GM18498 (cell line): Measurements from ENCODE around the gene RNF141.

Experiments used
- ATAC-seq: cut with Tn5 transposase; IDR thresholded peaks from one replicate; pipeline ENCODE4 v1.9.1; 2021; ENCODE audit warnings: mild to moderate bottlenecking, moderate library complexity; ENCODE audit not compliant: unreplicated experiment

The RNF141 gene

GRCh38 chr11:10561947-10562346, 21.0 kb upstream of the RNF141 start:
- ATAC-seq: no peak

GRCh38 chr11:10561043-10561818, 20.2 kb upstream of the RNF141 start:
- no peak for ATAC-seq

GRCh38 chr11:10558288-10558687, 17.3 kb upstream of the RNF141 start:
- ATAC-seq: no peak

- ATAC-seq: no peak
These were observed 15.6 kb upstream of the RNF141 start for GRCh38 chr11:10556590-10556989.

GRCh38 chr11:10551845-10552352, 10.9 kb upstream of the RNF141 start:
- no peak for ATAC-seq

- ATAC-seq: no peak
These were observed 10.3 kb upstream of the RNF141 start for GRCh38 chr11:10551290-10551592.

GRCh38 chr11:10550503-10551289, 9.7 kb upstream of the RNF141 start:
- ATAC-seq: no peak

- no peak for ATAC-seq
These were observed 3.8 kb upstream of the RNF141 start for GRCh38 chr11:10544491-10545465.

- no peak for ATAC-seq
These were observed 2.8 kb upstream of the RNF141 start for GRCh38 chr11:10543782-10544181.

- no peak for ATAC-seq
These were observed 1.8 kb upstream of the RNF141 start for GRCh38 chr11:10542776-10543175.

- ATAC-seq: no peak
These were observed 559 bp upstream of the RNF141 start for GRCh38 chr11:10541561-10541930.

GRCh38 chr11:10540546-10540914, 457 bp downstream of the RNF141 start:
- ATAC-seq: peak; percentile 30

- ATAC-seq: no peak
These were observed 1.6 kb downstream of the RNF141 start for GRCh38 chr11:10539339-10539738.

- ATAC-seq: no peak
These were observed 2.1 kb downstream of the RNF141 start for GRCh38 chr11:10538924-10539323.

GRCh38 chr11:10537600-10537999, 3.4 kb downstream of the RNF141 start:
- ATAC-seq: no peak

- no peak for ATAC-seq
These were observed 6.7 kb downstream of the RNF141 start for GRCh38 chr11:10534316-10534715.

GRCh38 chr11:10533323-10533722, 7.7 kb downstream of the RNF141 start:
- ATAC-seq: no peak

- no peak for ATAC-seq
These were observed 8.5 kb downstream of the RNF141 start for GRCh38 chr11:10532526-10532925.

GRCh38 chr11:10529279-10529678, 11.7 kb downstream of the RNF141 start:
- no peak for ATAC-seq

- no peak for ATAC-seq
These were observed 12.9 kb downstream of the RNF141 start for GRCh38 chr11:10528121-10528520.
